GM18499 (cell line): Measurements from ENCODE around the gene TMEM59L.

Source experiments
- ATAC-seq: cut with Tn5 transposase; IDR thresholded peaks from one replicate; pipeline ENCODE4 v1.9.1; 2021; ENCODE audit warnings: moderate number of reproducible peaks; ENCODE audit not compliant: insufficient read depth, unreplicated experiment

The TMEM59L gene

GRCh38 chr19:18636183-18636968 is 23.7 kb downstream of the TMEM59L start:
- peak; percentile 51 for ATAC-seq

GRCh38 chr19:18636969-18637629 is 24.4 kb downstream of the TMEM59L start, which contains the start of gene KLHL26:
Gene KLHL26 (plus strand): TSS chr19:18637028. CDS start chr19:18637055, 27 bp downstream.
- no peak for ATAC-seq

GRCh38 chr19:18637673-18638630 is 25.3 kb downstream of the TMEM59L start:
- ATAC-seq: no peak

GRCh38 chr19:18639706-18640243 is 27.1 kb downstream of the TMEM59L start:
- ATAC-seq: no peak

GRCh38 chr19:18644196-18645034 is 31.7 kb downstream of the TMEM59L start:
- no peak for ATAC-seq

GRCh38 chr19:18645035-18645511 is 32.4 kb downstream of the TMEM59L start:
- no peak for ATAC-seq

GRCh38 chr19:18646535-18647370 is 34.1 kb downstream of the TMEM59L start:
- ATAC-seq: no peak

GRCh38 chr19:18647371-18647767 is 34.7 kb downstream of the TMEM59L start:
- ATAC-seq: no peak

GRCh38 chr19:18647807-18648206 is 35.1 kb downstream of the TMEM59L start:
- no peak for ATAC-seq

- no peak for ATAC-seq
Measured at GRCh38 chr19:18648973-18649315, 36.3 kb downstream of the TMEM59L start.

- no peak for ATAC-seq
Measured at GRCh38 chr19:18649371-18650020, 36.8 kb downstream of the TMEM59L start.

- no peak for ATAC-seq
Measured at GRCh38 chr19:18650021-18650390, 37.3 kb downstream of the TMEM59L start.

GRCh38 chr19:18650468-18651041 is 37.9 kb downstream of the TMEM59L start:
- ATAC-seq: no peak

- no peak for ATAC-seq
Measured at GRCh38 chr19:18651300-18651699, 38.6 kb downstream of the TMEM59L start.

GRCh38 chr19:18651733-18652132 is 39.1 kb downstream of the TMEM59L start:
- ATAC-seq: no peak

GRCh38 chr19:18653853-18654252 is 41.2 kb downstream of the TMEM59L start:
- ATAC-seq: no peak

GRCh38 chr19:18654469-18654868 is 41.8 kb downstream of the TMEM59L start:
- no peak for ATAC-seq
